AG10803 (cell line): Measurements from ENCODE around the gene STARD5.

Source experiments
- DNase-seq: peaks from one replicate; pipeline ENCODE4 v3.0.0; 2010; ENCODE audit warnings: low read depth
- H3K4me3 ChIP-seq: 2 replicates; pipeline ENCODE4 v1.5.1; 2011; ENCODE audit warnings: mild to moderate bottlenecking, low read length, control low read depth
- CTCF ChIP-seq: conservative IDR thresholded peaks from 2 replicates; pipeline ENCODE4 v1.5.1; 2011; ENCODE audit warnings: mild to moderate bottlenecking, low read length, control low read depth, inconsistent platforms

Gene STARD5

GRCh38 chr15:81285461-81285860 is 38.5 kb downstream of the STARD5 start:
- no peak for DNase-seq
- H3K4me3 ChIP-seq: no peak overlapping the region

DNA sequence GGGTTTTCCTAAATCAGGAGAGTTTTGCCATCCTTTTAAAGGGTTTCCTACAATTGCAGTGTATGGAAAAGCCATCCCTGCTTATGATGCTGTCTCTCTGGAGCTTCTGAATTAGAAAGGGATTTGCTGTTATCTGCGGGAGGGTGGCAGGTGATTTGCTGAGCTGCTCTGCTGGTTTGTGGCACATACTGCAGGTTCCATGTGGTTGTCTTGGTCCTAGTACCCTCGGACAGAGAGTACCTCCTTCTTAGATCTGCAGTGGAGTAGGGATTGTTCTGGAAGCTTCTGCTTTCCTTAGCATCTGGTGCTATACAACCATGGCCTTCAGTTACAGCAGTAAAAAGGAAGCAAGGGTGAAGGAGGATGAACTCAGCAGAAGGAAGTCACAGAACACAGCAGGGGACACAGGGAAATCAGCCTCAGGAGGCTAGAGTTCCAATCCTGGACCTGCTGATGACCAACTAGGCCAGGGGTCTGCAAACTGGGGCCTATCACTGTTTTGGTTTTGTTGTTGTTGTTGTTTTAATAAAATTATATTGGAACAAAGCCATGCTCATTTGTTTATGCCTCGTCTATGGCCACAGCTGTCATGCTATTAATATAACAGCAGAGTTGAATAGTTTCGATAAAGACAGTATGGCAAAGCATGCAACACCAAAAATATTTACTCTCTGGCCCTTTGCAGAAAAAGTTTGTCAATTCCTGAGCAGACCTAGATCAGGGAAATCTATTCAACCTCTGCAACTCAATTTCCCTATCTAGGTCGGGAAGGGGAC is 39.5 kb downstream of the STARD5 start:
- no peak for DNase-seq
- H3K4me3 ChIP-seq: no peak overlapping the region
- no peak for TF ChIP-seq CTCF

More at GRCh38 chr15:81285461-81285860, 38.5 kb downstream of the STARD5 start:
- TF ChIP-seq CTCF: no peak

DNA sequence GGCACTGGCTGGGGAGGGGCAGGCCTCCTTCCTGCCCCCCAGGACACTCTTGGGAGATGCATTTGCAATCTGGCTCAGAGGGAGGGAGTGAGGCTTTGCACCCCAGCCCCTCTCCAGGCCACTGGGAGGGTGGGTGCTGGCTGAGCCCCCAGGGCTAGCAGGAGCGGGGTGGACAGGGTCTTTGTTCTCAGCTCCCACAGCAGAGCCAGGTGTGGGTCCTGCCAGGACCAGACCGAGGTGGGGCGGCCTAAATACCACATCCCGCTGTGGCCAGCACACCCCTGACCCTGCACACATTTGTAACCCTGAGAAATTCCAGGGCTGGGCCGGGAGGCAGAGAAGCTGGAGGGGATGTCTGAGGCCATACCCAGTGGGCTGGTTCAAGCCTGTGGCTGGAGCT is 41.0 kb downstream of the STARD5 start:
- DNase-seq: no peak
- H3K4me3 ChIP-seq: no peak overlapping the region
- TF ChIP-seq CTCF: no peak

DNA sequence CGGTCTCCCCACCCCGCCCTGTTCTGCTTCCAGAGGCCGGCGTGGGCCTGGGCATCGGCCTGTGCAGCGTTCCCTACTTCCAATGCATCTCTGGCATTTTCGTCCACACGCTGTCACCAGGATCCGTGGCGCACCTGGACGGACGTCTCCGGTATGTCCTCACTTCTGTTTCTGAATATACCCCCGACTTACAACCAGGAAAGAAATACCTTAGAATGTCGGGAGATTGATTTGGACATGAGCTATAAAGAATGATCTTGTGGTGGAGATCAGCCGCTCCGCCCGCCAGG is 41.4 kb downstream of the STARD5 start:
- H3K4me3 ChIP-seq: no peak overlapping the region
- DNase-seq: no peak
- no peak for TF ChIP-seq CTCF

DNA sequence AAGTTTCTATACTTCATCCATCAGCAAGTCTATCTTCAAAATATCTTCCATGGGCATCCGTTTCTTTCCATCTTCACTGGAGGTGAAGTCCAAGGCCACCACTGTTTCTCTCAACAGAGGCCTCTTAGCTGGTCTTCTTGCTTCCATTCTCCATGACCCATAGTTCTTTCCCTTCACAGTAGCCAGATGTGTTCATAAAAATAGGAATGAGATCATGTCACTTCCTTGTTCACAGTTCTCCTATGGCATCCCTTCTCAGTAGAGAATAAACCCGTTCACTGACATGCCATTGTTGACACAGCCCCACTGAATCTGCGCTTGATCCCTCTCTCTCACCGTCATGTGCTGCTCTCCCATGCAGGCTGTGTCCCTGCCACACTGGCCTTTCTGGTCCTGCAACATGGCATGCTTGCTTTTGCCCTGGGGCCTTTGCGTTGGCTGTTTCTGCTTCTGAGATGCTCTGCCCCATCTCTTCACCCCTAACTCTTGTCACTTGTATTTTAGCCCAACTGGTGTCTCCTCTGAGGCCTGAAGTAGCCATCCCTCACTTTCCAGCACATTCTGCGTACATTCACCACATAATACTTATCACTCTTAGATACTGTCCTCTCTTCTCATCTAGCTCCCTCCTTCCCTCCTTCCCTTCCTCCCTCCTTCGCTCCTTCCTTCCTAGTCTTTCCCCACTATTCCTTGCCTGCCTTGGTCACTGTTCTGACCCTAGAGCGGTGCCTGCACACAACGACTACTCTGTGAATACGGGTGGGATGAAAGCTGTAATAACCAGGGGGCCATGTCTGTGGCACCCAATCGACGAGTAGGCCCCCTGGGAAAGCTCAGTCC is 42.0 kb downstream of the STARD5 start:
- no peak for TF ChIP-seq CTCF
- DNase-seq: no peak
- H3K4me3 ChIP-seq: no peak overlapping the region

GRCh38 chr15:81281456-81281735 is 42.5 kb downstream of the STARD5 start:
- TF ChIP-seq CTCF: no peak
- no peak for DNase-seq
- no peak overlapping the region for H3K4me3 ChIP-seq

GRCh38 chr15:81280696-81281455 is 43.1 kb downstream of the STARD5 start:
- no peak for DNase-seq
- no peak for TF ChIP-seq CTCF

More at GRCh38 chr15:81280696-81281455, 43.1 kb downstream of the STARD5 start:
- no peak overlapping the region for H3K4me3 ChIP-seq
